DMS79 (cell line): ENCODE results near the gene NUAK1.

Source experiments
- DNase-seq: peaks from one replicate; lab custom pipeline; 2025; lab: John Stamatoyannopoulos, UW

The NUAK1 gene

GRCh38 chr12:106062693-106063092, 76.1 kb downstream of the NUAK1 start:
- DNase-seq = no peak

- DNase-seq = no peak
These were observed 80.2 kb downstream of the NUAK1 start for GRCh38 chr12:106058256-106059182.

GRCh38 chr12:106054049-106054448, 84.7 kb downstream of the NUAK1 start:
- DNase-seq = no peak

- no peak for DNase-seq
These were observed 86.8 kb downstream of the NUAK1 start for GRCh38 chr12:106051853-106052531.

GRCh38 chr12:106049546-106049945, 89.2 kb downstream of the NUAK1 start:
- DNase-seq = no peak

GRCh38 chr12:106049105-106049504, 89.6 kb downstream of the NUAK1 start:
- DNase-seq = no peak

- DNase-seq = no peak
These were observed 90.1 kb downstream of the NUAK1 start for GRCh38 chr12:106048676-106049075.

GRCh38 chr12:106048016-106048415, 90.7 kb downstream of the NUAK1 start:
- no peak for DNase-seq

GRCh38 chr12:106046947-106047346, 91.8 kb downstream of the NUAK1 start:
- no peak for DNase-seq

GRCh38 chr12:106046301-106046846, 92.4 kb downstream of the NUAK1 start:
- no peak for DNase-seq

GRCh38 chr12:106045251-106045674, 93.5 kb downstream of the NUAK1 start:
- no peak for DNase-seq

GRCh38 chr12:106044773-106045172, 94.0 kb downstream of the NUAK1 start:
- no peak for DNase-seq

GRCh38 chr12:106042037-106042436, 96.7 kb downstream of the NUAK1 start:
- DNase-seq = no peak

GRCh38 chr12:106040521-106040920, 98.2 kb downstream of the NUAK1 start:
- DNase-seq = no peak

GRCh38 chr12:106039646-106040404, 98.9 kb downstream of the NUAK1 start:
- DNase-seq = no peak

GRCh38 chr12:106039242-106039641, 99.5 kb downstream of the NUAK1 start:
- no peak for DNase-seq

GRCh38 chr12:106037524-106038298, 101.0 kb downstream of the NUAK1 start:
- no peak for DNase-seq

GRCh38 chr12:106035421-106035820, 103.3 kb downstream of the NUAK1 start:
- no peak for DNase-seq

GRCh38 chr12:106034316-106034715, 104.4 kb downstream of the NUAK1 start:
- no peak for DNase-seq

GRCh38 chr12:106033161-106033675, 105.5 kb downstream of the NUAK1 start:
- DNase-seq = no peak

GRCh38 chr12:106032623-106032925, 106.2 kb downstream of the NUAK1 start:
- no peak for DNase-seq
